ELR (cell line): Measurements from ENCODE around the gene NDUFV1.
"Not testable (repeated sequence)": the region's sequence is repeated elsewhere in the genome, so short reads cannot be mapped to it uniquely, and the experiment has no call there.

Experiments used
- DNase-seq: peaks from one replicate; pipeline ENCODE4 v3.0.0-alpha.2; 2015; ENCODE audit warnings: low read depth

NDUFV1 gene

DNA sequence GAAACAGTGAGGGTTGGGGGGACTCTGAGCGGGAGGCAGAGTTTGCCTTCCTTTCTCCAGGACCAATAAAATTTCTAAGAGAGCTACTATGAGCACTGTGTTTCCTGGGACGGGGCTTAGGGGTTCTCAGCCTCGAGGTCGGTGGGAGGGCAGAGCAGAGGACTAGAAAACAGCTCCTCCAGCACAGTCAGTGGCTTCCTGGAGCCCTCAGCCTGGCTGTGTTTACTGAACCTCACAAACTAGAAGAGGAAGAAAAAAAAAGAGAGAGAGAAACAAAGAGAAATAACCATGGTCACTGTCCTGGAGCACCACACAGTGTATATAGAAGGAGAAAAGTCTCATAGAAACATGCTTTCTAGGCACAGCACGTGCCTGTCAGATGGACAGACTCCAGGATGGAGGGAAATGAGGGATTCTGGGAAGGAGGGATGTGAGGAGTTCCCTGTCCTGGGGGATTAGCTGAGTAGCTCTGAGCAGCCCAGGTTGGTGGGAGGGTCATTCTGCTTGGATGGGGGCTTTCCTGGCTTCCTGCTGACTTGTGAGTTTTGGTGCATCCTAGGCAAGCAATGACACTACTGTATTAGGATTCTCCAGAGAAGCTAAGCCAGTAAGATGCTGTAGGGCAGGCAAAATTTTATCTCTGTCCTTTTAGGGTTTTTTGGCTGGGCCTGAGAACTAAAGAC is 20.0 kb upstream of the NDUFV1 start:
- no peak for DNase-seq

DNA sequence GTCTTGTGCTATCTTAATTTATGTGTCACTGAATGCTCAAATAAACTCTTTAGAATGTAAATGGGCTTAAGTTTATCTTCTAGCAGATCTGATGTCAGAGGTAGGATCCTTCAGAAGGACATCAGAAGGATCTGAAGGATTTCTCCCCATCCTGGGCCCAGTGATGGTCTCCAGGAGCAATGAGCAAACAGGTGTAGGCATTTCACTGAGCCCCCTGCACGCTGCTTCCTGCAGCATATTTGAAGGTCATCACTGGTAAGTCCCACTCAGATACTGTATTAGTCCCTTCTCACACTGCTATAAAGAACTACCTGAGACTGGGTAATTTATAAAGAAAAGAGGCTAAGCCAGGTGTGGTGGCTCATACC is 18.6 kb upstream of the NDUFV1 start:
- DNase-seq, result no peak

DNA sequence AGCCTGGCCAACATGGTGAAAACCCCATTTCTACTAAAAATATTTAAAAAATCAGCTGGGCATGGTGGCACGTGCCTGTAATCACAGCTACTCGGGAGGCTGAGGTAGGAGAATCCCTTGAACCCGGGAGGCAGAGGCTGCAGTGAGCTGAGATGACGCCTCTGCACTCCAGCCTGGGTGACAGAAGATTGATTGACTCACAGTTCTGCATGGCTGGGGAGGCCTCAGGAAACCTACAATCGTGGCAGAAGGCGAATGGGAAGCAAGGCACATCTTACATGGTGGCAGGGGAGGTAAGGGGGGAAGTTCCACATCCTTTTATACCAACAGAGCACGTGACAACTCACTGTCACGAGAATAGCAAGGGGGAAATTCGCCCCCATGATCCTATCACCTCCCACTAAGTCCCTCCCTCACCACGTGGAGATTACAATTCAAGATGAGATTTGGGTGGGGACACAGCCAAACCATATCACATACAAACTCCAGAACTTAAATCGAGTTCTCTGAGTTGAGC is 17.8 kb upstream of the NDUFV1 start:
- not testable (repeated sequence) for DNase-seq

DNA sequence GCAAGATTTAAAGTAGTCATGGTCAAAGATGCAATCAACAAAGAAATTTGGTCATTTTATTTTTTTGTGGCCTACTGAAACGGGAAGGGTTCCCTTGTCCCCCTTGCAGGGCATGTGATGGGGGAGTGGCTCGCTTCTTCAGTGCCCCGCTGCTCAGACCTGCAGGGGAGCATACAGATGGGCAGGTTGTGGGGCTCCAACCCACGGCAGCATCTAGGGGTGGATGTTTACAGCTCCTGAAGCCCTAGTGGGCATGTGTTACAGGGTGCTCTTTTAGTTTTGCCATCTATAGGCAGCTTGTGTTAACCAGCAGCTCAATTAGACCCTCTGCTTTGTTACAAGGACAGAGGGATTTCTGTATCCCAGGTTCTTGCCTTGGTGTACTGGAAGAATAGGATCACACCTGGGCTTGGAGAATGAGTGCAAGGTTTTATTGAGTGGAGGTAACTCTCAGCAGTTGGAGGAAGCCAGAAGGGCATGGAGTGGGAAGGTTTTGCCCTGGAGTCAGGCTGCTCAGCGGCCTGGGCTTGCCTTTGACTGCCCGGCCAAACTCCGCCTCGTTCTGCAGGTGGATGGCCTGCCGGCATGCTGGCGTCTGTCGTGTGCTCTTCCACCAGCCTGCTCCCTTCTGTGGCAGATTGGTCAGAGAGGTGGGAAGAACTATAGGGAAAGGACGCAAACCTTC is 13.7 kb upstream of the NDUFV1 start:
- no peak for DNase-seq

DNA sequence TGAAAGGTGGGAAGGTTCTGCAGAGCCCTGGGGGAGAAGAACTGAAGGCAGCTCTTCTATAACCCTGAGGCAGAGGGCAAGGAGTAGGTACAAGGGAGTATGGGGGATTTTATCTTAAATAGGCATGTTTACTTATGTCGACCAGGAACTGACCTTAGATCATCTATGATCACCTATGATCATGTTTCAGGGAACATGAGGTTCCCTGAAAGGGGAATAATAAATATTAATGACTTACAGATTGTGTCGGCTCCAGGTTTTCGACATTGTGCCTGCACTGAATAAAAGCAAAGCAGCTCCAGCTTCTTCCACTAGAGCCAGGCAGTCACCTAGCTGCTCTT is 13.2 kb upstream of the NDUFV1 start:
- DNase-seq, result no peak

DNA sequence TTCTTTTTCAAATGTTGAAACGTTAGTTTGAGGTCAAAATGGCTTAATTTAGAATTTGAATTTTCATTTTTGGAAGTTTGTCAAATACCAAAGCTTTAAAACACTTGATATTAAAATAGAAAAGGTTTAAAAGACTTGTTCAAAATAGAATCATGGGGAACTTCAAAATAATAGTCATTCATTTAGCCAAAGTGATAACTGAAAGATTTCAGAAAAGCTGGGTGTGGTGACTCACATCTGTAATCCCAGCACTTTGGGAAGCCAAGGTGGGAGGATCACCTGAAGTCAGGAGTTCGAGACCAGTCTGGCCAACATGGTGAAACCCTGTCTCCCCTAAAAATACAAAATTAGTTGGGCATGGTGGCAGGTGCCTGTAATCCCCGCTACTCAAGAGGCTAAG is 12.3 kb upstream of the NDUFV1 start:
- no peak for DNase-seq

DNA sequence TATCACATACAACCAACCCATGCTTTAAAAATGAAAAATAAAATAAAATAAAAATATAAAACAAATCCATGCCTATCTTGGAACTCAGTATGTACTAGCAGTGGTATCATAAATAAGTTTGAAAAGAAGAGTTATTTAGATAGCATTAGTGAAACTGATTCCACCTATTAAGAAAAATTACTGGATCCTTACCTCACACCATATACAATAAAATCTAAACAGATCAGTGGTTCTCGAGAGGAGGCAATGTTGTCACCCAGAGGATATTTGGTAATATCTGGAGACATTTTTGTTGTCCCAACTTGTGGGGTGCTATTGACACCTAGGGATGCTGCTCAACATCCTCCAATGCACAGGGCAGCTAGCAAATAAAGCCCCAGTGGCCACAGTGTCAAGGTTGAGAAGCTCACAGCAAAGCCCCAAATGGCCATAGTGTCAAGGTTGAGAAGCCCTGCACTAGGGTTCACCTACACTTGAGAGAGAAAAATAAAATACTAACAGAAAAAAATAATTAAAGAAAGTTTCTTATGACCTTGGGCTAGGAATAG is 9.9 kb upstream of the NDUFV1 start:
- DNase-seq, result no peak

DNA sequence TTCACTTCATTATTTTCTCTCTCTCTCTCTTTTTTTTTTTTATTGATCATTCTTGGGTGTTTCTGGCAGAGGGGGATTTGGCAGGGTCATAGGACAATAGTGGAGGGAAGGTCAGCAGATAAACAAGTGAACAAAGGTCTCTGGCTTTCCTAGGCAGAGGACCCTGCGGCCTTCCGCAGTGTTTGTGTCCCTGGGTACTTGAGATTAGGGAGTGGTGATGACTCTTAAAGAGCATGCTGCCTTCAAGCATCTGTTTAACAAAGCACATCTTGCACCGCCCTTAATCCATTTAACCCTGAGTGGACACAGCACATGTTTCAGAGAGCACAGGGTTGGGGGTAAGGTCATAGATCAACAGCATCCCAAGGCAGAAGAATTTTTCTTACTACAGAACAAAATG is 9.3 kb upstream of the NDUFV1 start:
- DNase-seq, result not testable (repeated sequence)

DNA sequence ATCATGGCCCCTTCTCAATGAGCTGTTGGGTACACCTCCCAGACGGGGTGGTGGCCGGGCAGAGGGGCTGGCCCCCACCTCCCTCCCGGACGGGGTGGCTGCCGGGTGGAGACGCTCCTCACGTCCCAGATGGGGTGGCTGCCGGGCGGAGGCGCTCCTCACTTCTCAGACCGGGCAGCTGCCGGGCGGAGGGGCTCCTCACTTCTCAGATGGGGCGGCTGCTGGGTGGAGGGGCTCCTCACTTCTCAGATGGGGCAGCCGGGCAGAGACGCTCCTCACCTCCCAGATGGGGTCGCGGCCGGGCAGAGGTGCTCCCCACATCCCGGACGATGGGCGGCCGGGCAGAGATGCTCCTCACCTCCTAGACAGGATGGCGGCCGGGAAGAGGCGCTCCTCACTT is 8.8 kb upstream of the NDUFV1 start:
- DNase-seq, result not testable (repeated sequence)

DNA sequence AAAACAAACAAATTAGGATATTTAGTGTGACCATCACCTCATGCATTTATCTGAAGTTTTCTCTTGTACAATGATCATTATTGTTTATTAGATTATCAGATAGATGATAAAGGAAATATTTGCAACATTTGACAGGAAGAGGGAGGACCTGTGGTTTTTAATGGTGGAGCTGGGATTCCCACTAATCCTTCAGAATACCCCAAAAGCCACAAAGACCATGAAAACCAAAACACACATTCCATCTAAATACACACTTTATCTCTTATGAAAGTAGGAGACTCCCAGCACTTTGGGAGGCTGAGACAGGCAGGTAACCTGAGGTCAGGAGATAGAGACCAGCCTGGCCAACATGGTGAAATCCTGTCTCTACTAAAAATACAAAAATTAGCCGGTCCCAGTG is 7.6 kb upstream of the NDUFV1 start:
- no peak for DNase-seq

DNA sequence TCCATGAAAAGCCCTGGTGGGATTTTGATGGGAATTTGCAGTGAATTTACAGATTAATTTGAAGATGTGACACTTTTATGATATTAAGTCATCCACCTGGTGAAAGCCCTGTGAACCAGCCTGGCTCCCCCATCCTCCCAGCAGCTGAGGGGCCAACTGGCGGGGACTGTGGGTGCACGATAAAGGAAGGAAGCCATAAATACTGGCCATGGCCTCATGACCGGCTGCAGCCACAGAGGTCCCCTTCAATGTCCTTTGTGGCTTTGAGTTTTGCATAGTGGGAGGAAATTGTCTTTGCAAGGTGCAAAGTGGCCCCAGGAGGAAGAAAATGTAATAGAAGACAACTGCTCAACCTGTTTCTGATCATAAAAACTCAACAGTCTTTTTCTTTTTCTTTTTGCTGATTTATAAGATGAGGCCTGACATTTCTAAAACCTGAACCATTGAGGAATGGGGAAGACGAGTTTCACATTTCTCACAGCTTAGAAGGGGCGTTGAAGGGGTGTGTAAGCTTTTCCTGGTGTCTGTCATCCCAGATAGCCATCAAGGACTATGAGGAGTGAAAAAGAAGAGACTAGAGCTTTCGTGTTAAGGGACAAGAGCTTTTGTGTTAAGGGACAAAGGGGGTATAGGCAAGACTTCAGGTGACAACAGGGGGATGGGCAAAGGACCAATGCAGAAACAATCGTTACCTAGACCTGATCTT is 6.3 kb upstream of the NDUFV1 start:
- no peak for DNase-seq

DNA sequence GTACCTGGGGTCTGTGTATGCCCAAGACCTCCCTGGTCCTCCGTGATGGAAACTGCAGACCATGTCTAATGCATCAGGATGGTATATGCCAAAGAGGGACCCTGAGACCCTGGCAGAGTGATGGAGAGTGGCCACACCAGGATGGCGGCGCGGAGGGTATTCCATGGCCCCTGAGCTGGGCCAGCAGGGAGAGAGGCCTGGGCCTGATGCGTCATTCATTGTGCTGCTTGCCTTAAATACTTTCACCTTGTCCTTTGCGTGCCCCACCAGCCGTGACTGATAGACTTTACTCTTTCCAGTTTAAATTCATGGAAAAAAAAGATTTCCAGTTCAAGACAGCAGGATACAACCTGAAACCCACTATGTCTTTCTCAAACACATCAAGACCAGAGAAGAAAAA is 5.6 kb upstream of the NDUFV1 start:
- DNase-seq, result no peak

DNA sequence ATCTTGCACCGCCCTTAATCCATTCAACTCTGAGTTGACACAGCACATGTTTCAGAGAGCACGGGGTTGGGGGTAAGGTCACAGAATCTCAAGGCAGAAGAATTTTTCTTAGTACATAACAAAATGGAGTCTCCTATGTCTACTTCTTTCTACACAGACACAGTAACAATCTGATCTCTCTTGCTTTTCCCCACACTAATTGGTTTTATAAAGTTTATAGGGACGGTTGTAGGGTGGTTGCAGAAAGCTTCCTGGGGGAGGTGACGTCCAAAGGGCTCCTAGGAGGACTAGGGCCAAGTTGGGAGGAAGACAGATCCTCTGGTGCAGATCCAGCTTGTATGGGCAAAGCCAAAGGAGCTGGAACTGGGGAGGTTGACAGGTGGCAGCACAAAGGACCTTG is 2.6 kb upstream of the NDUFV1 start:
- DNase-seq, result not testable (repeated sequence)

DNA sequence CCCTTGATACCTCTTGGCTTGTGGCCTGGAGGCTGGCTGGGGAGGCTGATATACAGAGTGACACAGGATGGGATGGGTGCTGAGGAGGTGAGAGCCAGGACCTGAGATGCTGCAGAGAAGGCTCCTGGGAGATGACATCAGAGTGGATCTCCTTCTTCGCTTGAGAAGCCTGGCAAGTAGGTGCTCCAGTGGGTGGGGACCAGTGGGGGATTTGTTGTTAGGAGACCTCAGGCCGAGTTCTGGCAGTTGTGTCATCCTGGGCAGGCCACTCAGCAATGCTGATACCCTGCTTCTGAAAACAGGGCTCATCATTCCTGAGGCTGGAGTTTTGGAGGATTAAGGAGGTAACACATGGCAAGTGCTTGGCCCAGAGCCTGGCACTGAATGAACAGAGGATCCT is 1.9 kb upstream of the NDUFV1 start:
- DNase-seq, result no peak

DNA sequence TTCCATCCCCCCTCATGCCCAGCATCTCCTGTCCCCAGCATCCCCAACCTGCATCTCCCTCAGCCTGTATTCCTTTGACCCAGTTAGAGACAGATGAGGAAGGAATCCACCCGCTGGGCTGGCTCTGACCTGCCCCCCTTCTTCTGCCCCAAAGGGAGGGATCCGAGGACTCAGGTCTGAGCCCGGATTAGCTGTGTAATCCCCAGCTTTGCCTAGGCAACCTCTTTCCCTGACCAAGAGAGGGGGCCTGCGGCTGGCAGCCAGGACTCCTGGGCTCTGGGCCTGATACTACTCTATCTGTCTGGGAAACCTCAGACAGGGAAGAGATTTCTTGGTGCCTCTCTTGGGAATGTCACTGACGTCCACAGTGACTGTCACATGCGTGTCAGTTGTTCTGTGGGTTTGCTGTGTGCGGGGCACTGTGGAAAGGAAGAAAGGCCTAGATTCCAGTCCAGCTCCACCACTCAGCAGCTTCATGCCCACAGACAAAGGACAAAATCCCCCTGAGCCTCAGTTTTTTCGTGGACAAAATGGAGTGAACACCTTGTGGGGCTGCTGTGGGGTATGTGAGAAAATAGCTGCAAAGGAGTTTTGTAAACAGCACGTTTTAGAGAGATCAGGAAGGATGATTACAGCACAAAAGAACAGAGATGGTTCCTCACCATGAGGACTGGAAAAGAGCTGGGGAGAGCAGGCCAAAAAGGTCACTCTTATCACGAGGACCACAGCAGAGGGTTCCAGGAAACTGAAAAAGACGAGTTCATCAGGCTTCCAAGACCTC is 1.3 kb upstream of the NDUFV1 start:
- DNase-seq, result no peak

DNA sequence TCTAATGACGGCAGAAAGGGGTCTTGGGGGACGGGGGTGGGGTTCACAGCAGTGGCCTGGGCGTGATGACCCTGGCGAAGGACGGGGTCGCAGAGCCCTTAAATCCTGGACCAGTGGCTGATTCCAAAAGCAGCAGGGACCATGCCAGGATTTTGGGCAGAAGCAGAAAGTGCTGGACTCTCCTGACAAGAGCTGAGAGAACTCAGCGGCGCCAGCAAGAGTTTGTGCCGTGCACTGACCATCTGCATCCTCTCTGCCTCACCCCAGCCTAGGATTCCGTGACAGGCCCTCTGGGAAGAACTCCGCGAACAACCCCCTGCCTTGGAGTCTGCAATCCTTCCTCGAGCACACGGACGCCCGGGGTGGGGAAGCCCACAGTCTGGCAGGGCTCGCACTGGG is 644 bp upstream of the NDUFV1 start:
- DNase-seq, result peak; percentile 27

DNA sequence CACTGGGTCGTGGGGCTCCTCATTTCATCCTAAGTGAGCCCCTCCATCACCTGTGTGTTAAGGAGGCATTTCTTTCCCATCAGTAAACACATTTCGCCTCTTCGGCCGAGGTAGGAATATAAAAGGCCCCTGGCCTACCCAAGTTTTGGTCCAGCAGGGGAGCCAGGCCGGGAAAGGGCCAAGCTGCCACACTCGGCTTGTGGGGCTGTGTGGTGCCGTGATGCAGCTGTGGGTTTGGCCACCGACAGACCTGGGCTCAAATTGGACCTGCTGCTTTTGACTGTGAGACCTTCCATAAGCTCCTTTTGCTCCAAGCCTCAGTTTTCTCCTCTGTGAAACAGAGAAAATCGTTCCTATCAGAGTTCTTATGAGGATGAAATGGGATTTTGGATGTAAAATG is 771 bp downstream of the NDUFV1 start:
- no peak for DNase-seq

DNA sequence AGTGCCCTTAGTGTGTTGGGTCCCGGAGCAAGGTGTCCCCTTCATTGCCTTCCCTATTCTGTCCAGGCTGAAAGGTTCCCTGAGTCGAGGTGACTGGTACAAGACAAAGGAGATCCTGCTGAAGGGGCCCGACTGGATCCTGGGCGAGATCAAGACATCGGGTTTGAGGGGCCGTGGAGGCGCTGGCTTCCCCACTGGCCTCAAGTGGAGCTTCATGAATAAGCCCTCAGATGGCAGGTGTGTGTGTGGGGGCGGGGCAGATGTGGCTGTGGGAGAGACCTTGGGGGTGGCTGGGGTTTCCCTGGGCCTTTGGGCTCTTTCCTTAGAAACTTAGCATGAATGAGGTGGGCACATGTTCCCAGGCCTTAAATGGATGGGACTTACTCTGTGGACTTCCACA is 1.8 kb downstream of the NDUFV1 start:
- no peak for DNase-seq

DNA sequence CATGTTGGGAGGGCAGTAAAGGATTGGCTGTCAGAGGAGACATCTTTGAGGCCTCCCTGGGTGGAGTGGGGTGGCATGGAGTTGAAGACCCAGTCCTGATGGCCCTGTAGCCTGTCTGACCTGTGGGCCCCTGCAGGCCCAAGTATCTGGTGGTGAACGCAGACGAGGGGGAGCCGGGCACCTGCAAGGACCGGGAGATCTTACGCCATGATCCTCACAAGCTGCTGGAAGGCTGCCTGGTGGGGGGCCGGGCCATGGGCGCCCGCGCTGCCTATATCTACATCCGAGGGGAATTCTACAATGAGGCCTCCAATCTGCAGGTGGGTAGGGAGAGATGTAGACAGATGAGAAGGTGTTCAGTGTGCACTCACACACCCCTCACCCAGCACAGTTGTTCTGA is 2.6 kb downstream of the NDUFV1 start:
- no peak for DNase-seq

DNA sequence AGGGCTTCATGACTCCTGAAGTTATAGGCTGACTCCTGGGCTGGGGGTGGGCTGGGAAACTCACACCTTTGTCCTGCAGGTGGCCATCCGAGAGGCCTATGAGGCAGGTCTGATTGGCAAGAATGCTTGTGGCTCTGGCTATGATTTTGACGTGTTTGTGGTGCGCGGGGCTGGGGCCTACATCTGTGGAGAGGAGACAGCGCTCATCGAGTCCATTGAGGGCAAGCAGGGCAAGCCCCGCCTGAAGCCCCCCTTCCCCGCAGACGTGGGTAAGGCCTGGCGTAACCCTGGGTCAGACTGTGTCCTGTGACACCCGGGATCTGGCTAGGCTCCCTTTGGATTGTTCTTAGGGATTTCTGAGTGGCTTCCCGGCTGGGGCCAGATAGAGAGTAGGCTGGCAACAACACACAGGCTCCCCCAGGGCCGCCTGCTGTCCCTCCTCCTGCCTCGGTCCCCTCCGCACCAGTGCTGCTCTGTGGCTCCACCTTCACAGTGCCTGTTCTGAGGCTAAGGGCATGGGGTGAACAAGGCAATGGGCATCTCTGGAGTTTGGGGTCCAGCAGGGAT is 3.6 kb downstream of the NDUFV1 start:
- DNase-seq, result no peak

DNA sequence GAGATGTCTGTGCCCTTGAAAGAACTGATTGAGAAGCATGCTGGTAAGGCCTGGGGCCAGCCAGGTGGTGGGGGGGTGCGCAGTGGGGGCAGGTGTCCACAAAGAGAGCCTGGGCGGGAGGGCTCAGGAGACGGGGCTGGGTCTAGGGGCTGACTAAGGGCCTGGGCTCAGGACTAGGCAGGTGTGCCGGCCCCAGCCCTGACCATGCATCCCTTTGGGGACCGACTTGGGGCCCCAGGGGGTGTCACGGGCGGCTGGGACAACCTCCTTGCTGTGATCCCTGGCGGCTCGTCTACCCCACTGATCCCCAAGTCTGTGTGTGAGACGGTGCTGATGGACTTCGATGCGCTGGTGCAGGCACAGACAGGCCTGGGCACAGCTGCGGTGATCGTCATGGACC is 4.4 kb downstream of the NDUFV1 start:
- no peak for DNase-seq
